ENCODE measurements around the gene PRL. TPM values are rescaled to one million over a fixed set of nuclear protein-coding genes. Genes with fewer than 3 reads are reported as not detected.
A peak's percentile ranks its signal among the peaks of the same experiment; 100 is the strongest.

PRL gene
- total and polyA plus RNA-seq, 10 donors = 0.09 to 1.6 (median 0.26) TPM; not detected in 7

DNA sequence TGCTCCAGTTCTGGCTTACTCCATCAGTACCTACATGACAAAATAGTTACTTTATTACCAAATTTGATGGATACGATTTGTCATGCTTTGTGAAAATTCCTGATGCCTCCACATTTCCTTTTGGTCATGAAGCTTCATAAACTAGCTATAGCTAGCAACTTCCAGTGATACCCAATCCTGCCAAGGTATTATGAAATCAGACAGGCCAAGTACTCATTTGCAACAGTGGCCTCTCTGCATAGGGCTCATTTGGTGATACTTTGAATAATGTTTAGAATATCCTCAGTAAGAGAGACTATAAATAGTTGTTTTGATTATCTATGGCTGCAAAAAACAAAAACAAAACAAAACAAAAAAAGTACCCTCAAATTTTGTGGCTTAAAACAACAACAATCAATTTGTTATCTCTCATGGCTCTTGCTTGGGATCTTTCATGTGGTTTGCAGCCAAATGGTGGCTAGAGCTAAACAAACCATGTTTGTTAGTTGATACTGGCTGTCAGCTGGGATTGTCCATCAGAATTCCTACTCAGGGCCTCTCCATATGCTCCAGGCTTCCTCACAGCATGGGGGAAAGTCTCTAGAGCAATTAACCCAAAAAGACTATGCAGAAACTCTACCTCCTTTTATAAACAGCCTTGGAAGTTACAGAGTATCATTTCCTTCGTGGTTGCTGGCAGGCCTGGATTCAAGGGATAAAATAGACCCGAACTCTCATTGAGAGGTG, 10.1 kb upstream of the PRL start:
- Histone ChIP-seq H3K9me3 (peaks cover 0 to 21% (median 18%) of the 10 kb centered on the region in 8 donors), H3K27me3 (replicated peaks in 1 of 7) (no peaks in the 10 kb centered on the region), H3K4me3 (no peak overlapping the region), H3K4me1 (no peaks in the 10 kb centered on the region), H3K27ac (no peak overlapping the region), H3K36me3 (no peaks in the 10 kb centered on the region)
- DNase-seq = no peak
- TF ChIP-seq, protein P1, sequence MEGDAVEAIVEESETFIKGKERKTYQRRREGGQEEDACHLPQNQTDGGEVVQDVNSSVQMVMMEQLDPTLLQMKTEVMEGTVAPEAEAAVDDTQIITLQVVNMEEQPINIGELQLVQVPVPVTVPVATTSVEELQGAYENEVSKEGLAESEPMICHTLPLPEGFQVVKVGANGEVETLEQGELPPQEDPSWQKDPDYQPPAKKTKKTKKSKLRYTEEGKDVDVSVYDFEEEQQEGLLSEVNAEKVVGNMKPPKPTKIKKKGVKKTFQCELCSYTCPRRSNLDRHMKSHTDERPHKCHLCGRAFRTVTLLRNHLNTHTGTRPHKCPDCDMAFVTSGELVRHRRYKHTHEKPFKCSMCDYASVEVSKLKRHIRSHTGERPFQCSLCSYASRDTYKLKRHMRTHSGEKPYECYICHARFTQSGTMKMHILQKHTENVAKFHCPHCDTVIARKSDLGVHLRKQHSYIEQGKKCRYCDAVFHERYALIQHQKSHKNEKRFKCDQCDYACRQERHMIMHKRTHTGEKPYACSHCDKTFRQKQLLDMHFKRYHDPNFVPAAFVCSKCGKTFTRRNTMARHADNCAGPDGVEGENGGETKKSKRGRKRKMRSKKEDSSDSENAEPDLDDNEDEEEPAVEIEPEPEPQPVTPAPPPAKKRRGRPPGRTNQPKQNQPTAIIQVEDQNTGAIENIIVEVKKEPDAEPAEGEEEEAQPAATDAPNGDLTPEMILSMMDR (IDR thresholded peaks at IDR 0.05 in 8 of 11, conservative IDR thresholded peaks at IDR 0.05 in 3 of 11) = no peak
- no peak for TF ChIP-seq POLR2AphosphoS5 (IDR thresholded peaks at IDR 0.05)
- TF ChIP-seq POLR2A (IDR thresholded peaks at IDR 0.05) = no peak
- intact Hi-C loops (cut with DNase I; ENCODE audit: low total_unique reads) = no loop called here
- 80 to 95% (median 85%) methylated on average over 3 of the region's 3 CpGs for WGBS, 5 donors

DNA sequence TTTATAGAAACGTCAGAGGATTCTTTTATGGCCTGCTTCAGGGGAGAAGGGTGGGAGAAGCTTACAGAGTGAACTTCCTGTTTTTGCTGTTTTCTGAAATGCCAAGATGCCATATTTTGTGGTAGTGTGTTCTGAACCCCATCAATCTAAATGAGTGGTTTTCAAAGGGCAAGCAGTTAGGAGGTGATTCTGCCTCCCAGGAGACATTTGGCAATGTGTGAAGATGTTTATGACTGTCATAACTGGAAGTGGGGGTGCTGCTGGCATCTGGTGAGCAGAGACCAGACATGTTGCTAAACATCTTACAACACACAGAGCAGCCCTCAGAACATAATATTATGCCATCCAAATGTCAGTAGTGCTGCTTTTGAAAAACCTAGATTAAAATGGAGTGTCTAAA, 6.0 kb upstream of the PRL start:
- H3K27ac ChIP-seq = peak overlapping the region in 1 of 8 donors; percentile 32
- DNase-seq = no peak
- no peaks in the 10 kb centered on the region for H3K36me3 ChIP-seq
- H3K9me3 ChIP-seq = no peaks in the 10 kb centered on the region
- intact Hi-C loops (cut with DNase I; ENCODE audit: low total_unique reads) = no loop called here
- TF ChIP-seq, protein P1 (IDR thresholded peaks at IDR 0.05 in 8 of 11, conservative IDR thresholded peaks at IDR 0.05 in 3 of 11) = no peak
- no peak for TF ChIP-seq POLR2A (IDR thresholded peaks at IDR 0.05)
- no peak for TF ChIP-seq POLR2AphosphoS5 (IDR thresholded peaks at IDR 0.05)
- no peaks in the 10 kb centered on the region for H3K27me3 ChIP-seq (replicated peaks in 1 of 7)
- no peak overlapping the region for H3K4me3 ChIP-seq
- WGBS, 5 donors = 5 to 19% (median 12%) methylated on average over 1 of the region's 1 CpG
- no peaks in the 10 kb centered on the region for H3K4me1 ChIP-seq

DNA sequence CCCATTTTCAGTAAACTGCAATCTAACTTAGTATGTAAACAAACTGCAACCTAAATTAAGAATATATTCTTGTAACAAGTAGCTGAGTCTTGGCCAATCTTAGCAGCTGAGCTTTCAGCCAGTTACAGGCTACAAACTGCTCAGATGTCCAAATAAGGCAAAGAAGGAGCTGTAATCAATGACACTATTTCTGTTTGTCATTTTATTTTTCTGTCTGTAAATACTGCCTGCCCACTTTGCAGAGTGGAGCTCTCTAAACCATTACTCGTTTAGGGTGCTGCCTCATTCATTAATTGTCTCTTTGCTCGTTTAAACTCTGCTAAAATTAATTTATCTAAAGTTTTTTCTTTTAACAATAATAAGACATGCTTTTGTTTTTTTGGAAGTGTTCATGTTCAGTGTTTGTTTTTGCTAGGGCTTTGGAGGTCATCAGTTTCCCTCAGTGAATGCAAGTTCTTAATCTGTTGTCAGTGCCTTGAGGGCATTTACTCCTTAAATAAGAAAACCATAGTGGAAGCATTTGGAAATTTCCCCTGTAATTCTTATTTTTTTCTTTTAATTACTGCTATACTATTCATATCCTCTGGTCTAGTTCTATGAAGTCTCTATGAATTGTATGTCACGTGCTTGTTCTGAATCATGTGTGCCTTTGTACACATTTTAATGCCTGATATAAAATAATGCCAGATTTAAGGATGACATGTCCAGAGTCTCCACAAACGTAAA, 3.6 kb upstream of the PRL start:
- TF ChIP-seq POLR2A (IDR thresholded peaks at IDR 0.05) (no peak), POLR2AphosphoS5 (IDR thresholded peaks at IDR 0.05) (no peak)
- TF ChIP-seq, protein P1 (IDR thresholded peaks at IDR 0.05 in 8 of 11, conservative IDR thresholded peaks at IDR 0.05 in 3 of 11) = no peak
- H3K9me3 ChIP-seq = no peaks in the 10 kb centered on the region
- no peaks in the 10 kb centered on the region for H3K27me3 ChIP-seq (replicated peaks in 1 of 7)
- H3K4me3 ChIP-seq = no peak overlapping the region
- intact Hi-C loops (cut with DNase I; ENCODE audit: low total_unique reads) = no loop called here
- H3K27ac ChIP-seq = no peak overlapping the region
- 65 to 87% (median 76%) methylated on average over 4 of the region's 4 CpGs for WGBS, 5 donors
- DNase-seq = no peak
- H3K4me1 ChIP-seq = no peaks in the 10 kb centered on the region
- no peaks in the 10 kb centered on the region for H3K36me3 ChIP-seq

DNA sequence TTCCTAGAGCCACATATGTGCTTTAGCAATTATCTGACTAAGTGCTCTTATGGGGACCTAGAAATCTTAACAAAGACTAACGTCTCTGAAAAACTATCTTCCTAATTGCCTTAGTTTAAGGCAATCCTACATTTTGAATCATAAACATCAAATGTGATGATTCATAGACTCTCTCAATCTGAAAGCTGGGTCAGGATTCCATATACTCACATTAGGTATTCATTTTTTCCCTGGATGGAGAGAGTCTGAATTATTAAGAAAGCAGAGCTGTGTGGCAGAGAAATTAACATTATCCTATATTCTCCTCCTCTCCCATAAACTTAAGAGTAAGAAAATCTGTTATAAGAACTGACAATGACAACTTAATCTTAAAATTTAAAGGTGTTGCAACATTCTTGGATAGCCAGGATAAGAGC, 1.6 kb upstream of the PRL start:
- no peaks in the 10 kb centered on the region for H3K36me3 ChIP-seq
- WGBS, 5 donors = 71 to 98% (median 93%) methylated on average over 1 of the region's 1 CpG
- DNase-seq = no peak
- H3K4me3 ChIP-seq = no peak overlapping the region
- TF ChIP-seq POLR2A (IDR thresholded peaks at IDR 0.05) (no peak), POLR2AphosphoS5 (IDR thresholded peaks at IDR 0.05) (no peak)
- TF ChIP-seq, protein P1 (IDR thresholded peaks at IDR 0.05 in 8 of 11, conservative IDR thresholded peaks at IDR 0.05 in 3 of 11) = no peak
- H3K9me3 ChIP-seq = no peaks in the 10 kb centered on the region
- no peak overlapping the region for H3K27ac ChIP-seq
- no peaks in the 10 kb centered on the region for H3K4me1 ChIP-seq
- intact Hi-C loops (cut with DNase I; ENCODE audit: low total_unique reads) = no loop called here
- no peaks in the 10 kb centered on the region for H3K27me3 ChIP-seq (replicated peaks in 1 of 7)
